ENCODE measurements around the gene EFNA5.

GRCh38 chr5:107439832-107440231, 230.9 kb downstream of the EFNA5 start:
- TF ChIP-seq GATA2 (IDR thresholded peaks at IDR 0.05; ENCODE audit: low read depth, low read length): no peak
- TF ChIP-seq GATA3 (IDR thresholded peaks at IDR 0.05; ENCODE audit: low read depth, low read length): no peak

Data from SH-SY5Y (cell line).